Measurements from ENCODE around the gene UBE2N. TPM values are rescaled to one million over a fixed set of nuclear protein-coding genes. Genes with fewer than 3 reads are reported as not detected.
"Not testable (repeated sequence)": the region's sequence is repeated elsewhere in the genome, so short reads cannot be mapped to it uniquely, and the experiment has no call there.

UBE2N gene
- total and polyA plus RNA-seq, 4 donors: 112 to 234 (median 186) TPM

DNA sequence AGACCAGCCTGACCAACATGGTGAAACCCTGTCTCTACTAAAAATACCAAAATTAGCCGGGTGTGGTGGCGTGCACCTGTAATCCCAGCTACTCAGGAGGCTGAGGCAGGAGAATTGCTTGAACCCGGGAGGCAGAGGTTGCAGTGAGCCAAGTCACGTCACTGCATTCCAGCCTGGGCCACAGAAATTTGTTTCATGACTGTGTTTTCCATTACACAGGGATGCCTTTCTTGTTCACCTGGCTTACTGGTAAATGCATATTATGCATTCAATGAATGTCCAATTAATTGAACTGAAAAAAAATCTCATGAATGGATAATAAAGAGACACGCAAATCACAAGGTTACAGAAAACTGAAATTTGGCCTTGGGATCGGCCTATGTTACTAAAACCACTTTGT lies 9.7 kb downstream of the UBE2N start:
- H3K9me3 ChIP-seq (ENCODE audit: control insufficient read depth, insufficient read depth, low read length); H3K27ac ChIP-seq (ENCODE audit: low read depth, low read length); H3K36me3 ChIP-seq (ENCODE audit: control insufficient read depth, insufficient read depth, low read length); H3K4me1 ChIP-seq (ENCODE audit: control insufficient read depth, insufficient read depth, low read length); DNase-seq (ENCODE audit: low read depth in 4 of 6, low spot score in 6 of 6); H3K4me3 ChIP-seq (ENCODE audit: low read depth, low read length); H3K27me3 ChIP-seq (ENCODE audit: control insufficient read depth, insufficient read depth, low read length): not testable (repeated sequence)
- 90% methylated on average over 4 of the region's 6 CpGs for WGBS (ENCODE audit: insufficient coverage)

DNA sequence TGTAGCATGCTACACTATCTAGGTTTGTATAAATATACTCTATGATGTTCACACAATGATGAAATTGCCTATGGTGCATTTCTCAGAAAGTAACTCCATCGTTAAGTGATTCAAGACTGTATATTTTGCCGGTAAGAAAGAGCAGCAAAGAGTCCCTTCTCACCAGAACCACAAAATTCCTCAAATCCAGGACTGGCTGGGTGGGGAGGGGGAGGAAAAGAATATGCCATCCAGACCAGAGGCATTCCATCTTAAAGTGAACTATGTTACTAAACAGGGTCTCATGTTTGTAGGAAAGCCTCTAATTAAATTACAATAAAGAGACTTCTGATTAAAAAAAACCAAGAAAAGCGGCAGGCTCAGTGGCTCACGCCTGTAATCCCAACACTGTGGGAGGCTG lies 11.5 kb downstream of the UBE2N start:
- Histone ChIP-seq H3K4me1 (ENCODE audit: control insufficient read depth, insufficient read depth, low read length) (no peaks in the 10 kb centered on the region), H3K4me3 (ENCODE audit: low read depth, low read length) (no peak overlapping the region), H3K36me3 (ENCODE audit: control insufficient read depth, insufficient read depth, low read length) (no peaks in the 10 kb centered on the region), H3K27me3 (ENCODE audit: control insufficient read depth, insufficient read depth, low read length) (no peaks in the 10 kb centered on the region), H3K9me3 (ENCODE audit: control insufficient read depth, insufficient read depth, low read length) (no peaks in the 10 kb centered on the region), H3K27ac (ENCODE audit: low read depth, low read length) (no peak overlapping the region)
- no CpG with 5 or more reads among the region's 4 CpGs for WGBS (ENCODE audit: insufficient coverage)
- DNase-seq (ENCODE audit: low read depth in 4 of 6, low spot score in 6 of 6): no peak

DNA sequence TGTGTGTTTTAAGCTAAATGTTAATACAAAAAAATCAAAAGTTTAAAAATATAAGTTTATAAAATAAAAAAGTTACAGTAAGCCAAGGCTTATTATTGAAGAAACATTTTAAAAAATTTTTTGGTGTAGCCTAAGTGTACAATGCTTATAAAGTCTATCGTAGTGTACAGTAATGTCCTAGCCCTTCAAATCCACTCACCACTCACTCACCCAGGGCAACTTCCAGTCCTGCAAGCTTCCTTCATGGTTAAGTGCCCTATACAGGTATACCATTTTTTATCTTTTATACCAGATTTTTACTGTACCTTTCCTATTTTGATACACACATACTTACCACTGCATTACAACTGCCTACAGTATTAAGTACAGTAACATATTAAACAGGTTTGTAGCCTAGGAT lies 11.9 kb downstream of the UBE2N start:
- WGBS (ENCODE audit: insufficient coverage): no CpG with 5 or more reads among the region's 1 CpG
- H3K4me1 ChIP-seq (ENCODE audit: control insufficient read depth, insufficient read depth, low read length): no peaks in the 10 kb centered on the region
- H3K9me3 ChIP-seq (ENCODE audit: control insufficient read depth, insufficient read depth, low read length): no peaks in the 10 kb centered on the region
- no peak overlapping the region for H3K27ac ChIP-seq (ENCODE audit: low read depth, low read length)
- no peaks in the 10 kb centered on the region for H3K27me3 ChIP-seq (ENCODE audit: control insufficient read depth, insufficient read depth, low read length)
- no peak overlapping the region for H3K4me3 ChIP-seq (ENCODE audit: low read depth, low read length)
- H3K36me3 ChIP-seq (ENCODE audit: control insufficient read depth, insufficient read depth, low read length): no peaks in the 10 kb centered on the region
- no peak for DNase-seq (ENCODE audit: low read depth in 4 of 6, low spot score in 6 of 6)

DNA sequence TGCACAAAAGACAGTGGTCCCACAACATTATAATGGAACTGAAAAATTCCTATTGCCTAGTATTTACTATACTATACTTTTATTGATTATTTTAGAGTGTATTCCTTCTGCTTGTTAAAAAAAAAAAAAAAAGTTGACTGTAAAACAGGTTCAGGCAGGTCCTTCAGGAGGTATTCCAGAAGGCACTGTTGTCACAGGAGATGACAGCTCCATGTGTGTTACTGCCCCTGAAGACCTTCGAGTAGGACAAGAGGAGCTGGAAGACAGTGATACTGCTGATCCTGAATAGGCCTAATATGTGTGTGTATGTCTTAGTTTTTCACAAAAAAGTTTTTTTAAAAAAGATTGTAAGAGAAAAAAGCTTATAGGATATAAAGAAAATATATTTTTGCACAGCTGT lies 12.3 kb downstream of the UBE2N start:
- Histone ChIP-seq H3K4me1 (ENCODE audit: control insufficient read depth, insufficient read depth, low read length) (no peaks in the 10 kb centered on the region), H3K4me3 (ENCODE audit: low read depth, low read length) (no peak overlapping the region), H3K27ac (ENCODE audit: low read depth, low read length) (no peak overlapping the region), H3K9me3 (ENCODE audit: control insufficient read depth, insufficient read depth, low read length) (no peaks in the 10 kb centered on the region), H3K27me3 (ENCODE audit: control insufficient read depth, insufficient read depth, low read length) (no peaks in the 10 kb centered on the region), H3K36me3 (ENCODE audit: control insufficient read depth, insufficient read depth, low read length) (no peaks in the 10 kb centered on the region)
- no peak for DNase-seq (ENCODE audit: low read depth in 4 of 6, low spot score in 6 of 6)
- WGBS (ENCODE audit: insufficient coverage): 67% methylated on average over 1 of the region's 1 CpG

DNA sequence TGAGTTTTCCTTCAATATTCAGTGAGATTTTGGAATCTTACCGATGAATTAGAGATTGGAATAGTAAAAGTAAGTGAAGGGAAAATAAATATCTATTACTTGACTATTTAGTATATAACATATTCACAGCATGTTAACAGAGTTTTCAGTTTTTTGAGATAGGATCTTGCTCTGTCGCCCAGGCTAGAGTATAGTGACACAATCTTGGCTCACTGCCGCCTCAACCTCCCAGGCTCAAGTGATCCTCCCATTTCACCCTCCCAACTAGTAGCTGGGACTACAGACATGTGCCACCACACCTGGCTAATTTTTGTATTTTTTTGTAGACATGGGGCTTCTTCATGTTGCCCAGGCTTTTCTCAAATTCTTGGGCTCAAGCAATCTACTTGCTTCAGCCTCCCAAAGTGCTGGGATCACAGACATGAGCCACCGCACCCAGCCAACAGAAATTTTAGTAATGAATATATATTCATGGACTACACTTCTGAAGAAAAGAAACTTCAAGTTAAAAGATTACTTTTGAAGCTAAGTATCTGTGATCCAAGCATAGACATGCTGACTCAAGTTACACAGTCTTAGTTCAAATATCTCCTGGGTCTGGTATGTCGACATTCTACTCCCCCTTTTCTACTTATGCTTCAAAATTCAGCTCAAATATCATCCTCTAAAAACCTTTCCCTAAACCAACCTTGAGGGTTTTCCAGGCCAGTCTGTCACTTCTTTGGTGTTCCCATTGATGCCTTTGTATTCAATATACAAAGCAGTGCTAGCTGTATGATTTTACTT lies 13.8 kb downstream of the UBE2N start:
- Histone ChIP-seq H3K36me3 (ENCODE audit: control insufficient read depth, insufficient read depth, low read length) (no peaks in the 10 kb centered on the region), H3K4me3 (ENCODE audit: low read depth, low read length) (no peak overlapping the region), H3K4me1 (ENCODE audit: control insufficient read depth, insufficient read depth, low read length) (no peaks in the 10 kb centered on the region), H3K27me3 (ENCODE audit: control insufficient read depth, insufficient read depth, low read length) (no peaks in the 10 kb centered on the region), H3K27ac (ENCODE audit: low read depth, low read length) (no peak overlapping the region), H3K9me3 (ENCODE audit: control insufficient read depth, insufficient read depth, low read length) (no peaks in the 10 kb centered on the region)
- no peak for DNase-seq (ENCODE audit: low read depth in 4 of 6, low spot score in 6 of 6)
- 90% methylated on average over 3 of the region's 5 CpGs for WGBS (ENCODE audit: insufficient coverage)

DNA sequence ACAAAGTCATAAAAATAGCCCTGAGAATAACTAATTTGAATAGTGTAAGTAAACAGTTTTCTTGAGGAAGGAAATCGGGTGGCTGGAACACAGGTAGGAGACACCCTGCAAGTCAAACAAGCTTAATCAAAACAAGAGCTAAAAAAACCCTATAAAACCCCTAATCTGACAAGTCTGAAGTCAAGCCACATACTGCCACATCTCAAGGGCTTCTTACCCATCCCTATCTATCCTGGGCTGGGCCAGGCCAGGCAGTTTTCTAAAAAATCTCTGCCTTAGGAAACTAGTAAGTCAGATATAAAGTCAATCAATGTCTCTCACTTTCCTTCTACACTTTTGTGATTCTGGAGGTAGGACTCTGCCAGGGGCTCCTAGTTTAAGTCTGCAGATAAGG lies 15.3 kb downstream of the UBE2N start:
- Histone ChIP-seq H3K36me3 (ENCODE audit: control insufficient read depth, insufficient read depth, low read length) (no peaks in the 10 kb centered on the region), H3K4me3 (ENCODE audit: low read depth, low read length) (no peak overlapping the region), H3K27ac (ENCODE audit: low read depth, low read length) (no peak overlapping the region), H3K27me3 (ENCODE audit: control insufficient read depth, insufficient read depth, low read length) (no peaks in the 10 kb centered on the region), H3K4me1 (ENCODE audit: control insufficient read depth, insufficient read depth, low read length) (no peaks in the 10 kb centered on the region), H3K9me3 (ENCODE audit: control insufficient read depth, insufficient read depth, low read length) (no peaks in the 10 kb centered on the region)
- no CpG with 5 or more reads among the region's 1 CpG for WGBS (ENCODE audit: insufficient coverage)
- no peak for DNase-seq (ENCODE audit: low read depth in 4 of 6, low spot score in 6 of 6)

DNA sequence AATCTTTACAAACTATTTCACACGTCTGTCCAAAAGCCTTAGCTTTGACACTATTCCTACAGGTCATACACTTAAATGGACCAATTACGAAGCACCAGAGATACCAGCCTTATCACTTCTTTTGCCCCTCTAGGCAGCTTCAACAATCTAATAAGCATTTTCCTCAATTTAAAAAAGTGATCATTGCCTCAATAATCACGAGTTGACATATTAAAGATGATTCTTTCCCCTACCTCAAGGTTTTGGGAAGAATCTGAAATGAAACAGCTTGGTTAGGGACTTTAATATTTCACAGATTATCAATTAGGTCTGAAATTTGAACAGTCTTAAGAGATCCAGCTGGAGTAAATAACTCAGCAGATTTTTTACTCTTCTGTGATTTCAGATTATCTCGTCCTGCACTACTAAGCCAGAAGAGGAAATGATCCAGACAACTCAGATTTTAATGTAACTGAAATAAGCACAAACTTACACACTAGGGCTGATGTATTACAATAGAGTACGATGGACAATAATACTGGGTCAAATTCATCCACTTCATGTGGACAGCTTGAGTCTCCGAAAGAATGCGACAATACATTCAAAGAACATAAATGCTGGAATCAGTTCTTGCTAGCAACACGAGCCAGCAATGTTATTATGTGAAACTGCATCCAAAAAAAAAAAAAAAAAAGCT lies 15.9 kb downstream of the UBE2N start:
- WGBS (ENCODE audit: insufficient coverage): 79% methylated on average over 2 of the region's 8 CpGs
- Histone ChIP-seq H3K4me3 (ENCODE audit: low read depth, low read length) (no peak overlapping the region), H3K27ac (ENCODE audit: low read depth, low read length) (no peak overlapping the region), H3K9me3 (ENCODE audit: control insufficient read depth, insufficient read depth, low read length) (no peaks in the 10 kb centered on the region), H3K36me3 (ENCODE audit: control insufficient read depth, insufficient read depth, low read length) (no peaks in the 10 kb centered on the region), H3K4me1 (ENCODE audit: control insufficient read depth, insufficient read depth, low read length) (no peaks in the 10 kb centered on the region), H3K27me3 (ENCODE audit: control insufficient read depth, insufficient read depth, low read length) (no peaks in the 10 kb centered on the region)
- peak in 1 of 6 donors; percentile 21 for DNase-seq (ENCODE audit: low read depth in 4 of 6, low spot score in 6 of 6)

DNA sequence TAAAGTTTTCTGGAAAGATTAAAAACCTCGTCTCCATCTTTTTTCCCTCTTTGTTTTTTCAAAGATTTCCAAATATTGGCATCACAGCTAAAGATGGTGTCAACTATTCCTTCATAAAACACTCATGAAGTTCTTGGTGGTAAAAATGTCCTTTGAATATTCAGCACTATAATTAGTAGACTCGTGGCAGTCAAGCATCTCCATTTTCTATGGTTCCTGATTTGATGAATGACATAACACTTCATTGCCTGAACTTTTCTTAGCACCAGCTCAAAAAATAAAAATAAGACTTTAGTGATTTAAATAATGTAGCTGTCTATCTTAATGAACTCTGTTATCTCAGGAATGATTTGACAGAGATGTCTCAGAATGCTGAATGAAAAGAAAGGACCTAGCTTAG lies 19.7 kb downstream of the UBE2N start:
- Histone ChIP-seq H3K4me3 (ENCODE audit: low read depth, low read length) (no peak overlapping the region), H3K27me3 (ENCODE audit: control insufficient read depth, insufficient read depth, low read length) (no peaks in the 10 kb centered on the region), H3K9me3 (ENCODE audit: control insufficient read depth, insufficient read depth, low read length) (no peaks in the 10 kb centered on the region), H3K27ac (ENCODE audit: low read depth, low read length) (no peak overlapping the region), H3K36me3 (ENCODE audit: control insufficient read depth, insufficient read depth, low read length) (no peaks in the 10 kb centered on the region), H3K4me1 (ENCODE audit: control insufficient read depth, insufficient read depth, low read length) (no peaks in the 10 kb centered on the region)
- WGBS (ENCODE audit: insufficient coverage): no CpG with 5 or more reads among the region's 2 CpGs
- no peak for DNase-seq (ENCODE audit: low read depth in 4 of 6, low spot score in 6 of 6)

DNA sequence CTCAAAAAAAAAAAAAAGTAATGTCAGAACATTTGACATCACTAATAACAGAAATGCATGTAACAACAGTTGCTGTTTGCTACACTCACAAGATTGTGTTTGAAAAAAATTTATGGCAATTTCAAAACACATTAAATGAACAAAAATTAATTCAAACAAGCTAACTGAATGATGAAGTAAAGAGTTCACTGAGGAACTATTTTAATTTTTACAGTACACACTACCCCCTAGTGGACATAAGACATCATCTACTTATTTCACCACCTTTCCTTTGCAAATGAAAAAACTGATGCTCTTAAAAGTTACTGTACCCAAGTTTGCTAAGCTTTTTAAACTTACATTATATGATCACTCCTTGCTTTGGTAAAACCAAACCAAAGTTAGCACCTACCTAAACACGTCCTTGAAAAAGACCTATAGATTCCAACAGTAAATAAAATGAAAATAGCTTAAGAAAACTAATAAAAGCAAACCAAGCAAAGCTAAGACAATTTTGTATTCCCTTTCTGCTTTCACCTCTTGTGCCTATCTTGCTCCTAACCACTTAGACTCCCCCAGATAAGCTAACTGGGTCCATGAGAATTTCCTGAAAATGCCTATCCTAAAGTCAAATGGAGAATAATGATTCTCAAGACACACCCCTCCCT lies 22.2 kb downstream of the UBE2N start:
- DNase-seq (ENCODE audit: low read depth in 4 of 6, low spot score in 6 of 6): peak in 2 of 6 donors; percentile 72 to 84
- Histone ChIP-seq H3K9me3 (ENCODE audit: control insufficient read depth, insufficient read depth, low read length) (no peaks in the 10 kb centered on the region), H3K36me3 (ENCODE audit: control insufficient read depth, insufficient read depth, low read length) (no peaks in the 10 kb centered on the region), H3K27ac (ENCODE audit: low read depth, low read length) (no peak overlapping the region), H3K27me3 (ENCODE audit: control insufficient read depth, insufficient read depth, low read length) (no peaks in the 10 kb centered on the region), H3K4me1 (ENCODE audit: control insufficient read depth, insufficient read depth, low read length) (peaks cover 5% of the 10 kb centered on the region), H3K4me3 (ENCODE audit: low read depth, low read length) (no peak overlapping the region)
- WGBS (ENCODE audit: insufficient coverage): no CpG with 5 or more reads among the region's 1 CpG
